ENCODE measurements around the gene ALS2CL.

ALS2CL gene

DNA sequence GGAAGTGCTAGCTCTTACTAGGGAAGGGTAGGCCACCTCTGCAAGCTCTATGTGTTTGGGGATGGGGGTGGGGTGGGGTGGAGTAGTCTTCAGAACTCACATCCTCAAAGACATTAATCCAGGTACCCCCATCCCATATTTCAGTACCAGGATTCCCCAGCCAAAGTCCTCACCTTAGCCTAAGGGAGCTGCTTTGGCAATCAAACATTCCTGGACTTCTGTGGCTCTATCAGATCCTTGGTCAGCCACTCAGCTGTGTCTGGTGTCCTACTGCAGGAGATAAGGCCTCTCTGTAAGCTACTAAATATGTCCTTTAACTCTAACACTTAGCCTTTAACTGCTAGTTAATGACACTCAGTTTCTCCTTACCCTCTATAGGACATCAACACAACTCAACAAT is 54.3 kb downstream of the ALS2CL start:
- TF ChIP-seq, protein P1, sequence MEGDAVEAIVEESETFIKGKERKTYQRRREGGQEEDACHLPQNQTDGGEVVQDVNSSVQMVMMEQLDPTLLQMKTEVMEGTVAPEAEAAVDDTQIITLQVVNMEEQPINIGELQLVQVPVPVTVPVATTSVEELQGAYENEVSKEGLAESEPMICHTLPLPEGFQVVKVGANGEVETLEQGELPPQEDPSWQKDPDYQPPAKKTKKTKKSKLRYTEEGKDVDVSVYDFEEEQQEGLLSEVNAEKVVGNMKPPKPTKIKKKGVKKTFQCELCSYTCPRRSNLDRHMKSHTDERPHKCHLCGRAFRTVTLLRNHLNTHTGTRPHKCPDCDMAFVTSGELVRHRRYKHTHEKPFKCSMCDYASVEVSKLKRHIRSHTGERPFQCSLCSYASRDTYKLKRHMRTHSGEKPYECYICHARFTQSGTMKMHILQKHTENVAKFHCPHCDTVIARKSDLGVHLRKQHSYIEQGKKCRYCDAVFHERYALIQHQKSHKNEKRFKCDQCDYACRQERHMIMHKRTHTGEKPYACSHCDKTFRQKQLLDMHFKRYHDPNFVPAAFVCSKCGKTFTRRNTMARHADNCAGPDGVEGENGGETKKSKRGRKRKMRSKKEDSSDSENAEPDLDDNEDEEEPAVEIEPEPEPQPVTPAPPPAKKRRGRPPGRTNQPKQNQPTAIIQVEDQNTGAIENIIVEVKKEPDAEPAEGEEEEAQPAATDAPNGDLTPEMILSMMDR (IDR thresholded peaks at IDR 0.05; ENCODE audit: insufficient read depth, missing control alignments), result no peak

DNA sequence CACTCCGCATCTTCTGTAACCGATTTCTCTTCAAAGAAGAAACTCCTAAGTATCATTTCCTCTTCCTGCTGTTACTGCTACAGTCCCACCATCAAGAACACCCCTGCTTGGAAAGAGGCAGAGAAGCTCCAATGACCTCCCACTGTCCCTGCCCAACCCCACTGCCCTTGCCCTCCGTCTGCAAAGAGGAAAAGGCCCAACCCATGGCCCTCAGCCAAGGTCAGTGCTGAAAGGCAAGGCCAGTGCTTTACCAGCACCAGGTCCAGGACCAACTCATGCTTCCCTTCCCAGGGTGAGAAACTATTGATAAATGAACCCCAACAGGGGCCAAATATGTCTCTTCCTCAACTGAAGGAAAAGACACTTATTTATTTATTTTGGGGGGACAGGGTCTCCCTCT is 58.6 kb downstream of the ALS2CL start:
- DNase-seq (ENCODE audit: insufficient read length, low spot score) (no peak), FAIRE-seq (no peak)
- TF ChIP-seq, protein P1 (IDR thresholded peaks at IDR 0.05; ENCODE audit: insufficient read depth, missing control alignments), result no peak

More for the DNA sequence above, 54.3 kb downstream of the ALS2CL start:
- FAIRE-seq, result no peak
- no peak for DNase-seq (ENCODE audit: insufficient read length, low spot score)

DNA sequence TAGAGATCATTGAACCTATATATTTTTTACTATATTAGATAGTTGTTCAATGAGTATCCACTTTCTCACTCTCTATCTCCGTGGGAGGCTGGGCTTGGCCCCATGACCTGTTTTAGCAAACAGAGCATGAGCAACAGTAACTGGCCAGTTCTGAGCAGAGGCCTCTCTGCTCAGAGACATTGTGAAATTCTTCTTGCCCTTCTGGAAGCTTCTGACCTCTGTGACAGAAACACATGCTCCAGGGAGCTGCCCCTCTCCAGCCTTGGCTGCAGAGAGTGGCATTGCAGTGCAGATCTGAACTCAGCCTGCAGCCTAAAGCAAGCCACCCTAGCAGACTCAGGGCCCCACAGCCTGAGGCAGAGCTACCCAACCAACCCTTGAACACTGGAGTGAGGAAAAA is 60.7 kb downstream of the ALS2CL start:
- DNase-seq (ENCODE audit: insufficient read length, low spot score) (no peak), FAIRE-seq (no peak)
- TF ChIP-seq, protein P1 (IDR thresholded peaks at IDR 0.05; ENCODE audit: insufficient read depth, missing control alignments), result no peak

DNA sequence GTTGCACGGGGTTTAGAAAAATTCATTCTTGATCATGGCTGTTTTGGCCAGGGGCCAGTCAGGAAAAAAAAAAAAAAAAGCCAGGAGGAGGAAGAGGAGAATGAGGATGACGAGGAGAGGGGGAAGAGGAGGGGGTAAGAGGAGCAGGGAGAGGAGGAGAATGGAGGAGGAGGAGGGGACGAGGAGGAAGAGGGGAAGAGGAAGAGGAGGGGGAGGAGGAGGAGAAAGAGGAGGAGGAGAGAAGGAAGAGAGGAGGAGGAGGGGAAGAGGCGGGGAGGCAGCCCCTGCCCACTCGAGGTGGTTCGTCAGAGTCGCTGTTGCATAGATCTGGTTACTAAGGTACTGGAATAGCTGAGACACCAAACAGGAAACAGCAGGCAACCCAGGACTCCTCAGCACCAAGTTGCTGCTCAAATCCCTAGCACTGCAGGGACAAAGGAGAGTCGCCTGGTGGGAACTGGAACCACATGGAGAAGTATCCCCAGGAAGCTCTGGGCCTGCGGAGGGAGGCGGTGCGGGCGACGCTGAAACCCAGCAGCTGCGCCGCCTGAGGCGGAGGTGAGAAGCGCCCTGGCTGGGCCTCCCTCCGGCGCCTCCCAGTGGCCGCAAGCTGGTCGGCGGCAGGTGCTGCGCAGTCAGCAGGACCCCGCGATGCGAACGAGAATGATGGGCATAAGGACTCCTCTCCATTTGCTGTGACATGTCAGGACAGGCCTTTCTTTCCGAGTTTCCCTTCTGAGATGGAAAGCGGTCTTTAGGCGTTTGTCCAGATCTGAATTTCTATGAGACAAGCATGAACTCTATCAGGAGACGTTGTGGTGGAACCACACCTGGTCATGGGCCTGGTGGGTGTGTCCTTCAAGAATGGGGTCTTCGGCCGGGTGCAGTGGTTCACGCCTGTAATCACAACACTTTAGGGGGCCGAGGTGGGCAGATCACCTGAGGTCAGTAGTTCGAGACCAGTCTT is 63.6 kb downstream of the ALS2CL start:
- TF ChIP-seq, protein P1 (IDR thresholded peaks at IDR 0.05; ENCODE audit: insufficient read depth, missing control alignments), result peak; percentile 90
- FAIRE-seq (no peak), DNase-seq (ENCODE audit: insufficient read length, low spot score) (peak; percentile 29)

DNA sequence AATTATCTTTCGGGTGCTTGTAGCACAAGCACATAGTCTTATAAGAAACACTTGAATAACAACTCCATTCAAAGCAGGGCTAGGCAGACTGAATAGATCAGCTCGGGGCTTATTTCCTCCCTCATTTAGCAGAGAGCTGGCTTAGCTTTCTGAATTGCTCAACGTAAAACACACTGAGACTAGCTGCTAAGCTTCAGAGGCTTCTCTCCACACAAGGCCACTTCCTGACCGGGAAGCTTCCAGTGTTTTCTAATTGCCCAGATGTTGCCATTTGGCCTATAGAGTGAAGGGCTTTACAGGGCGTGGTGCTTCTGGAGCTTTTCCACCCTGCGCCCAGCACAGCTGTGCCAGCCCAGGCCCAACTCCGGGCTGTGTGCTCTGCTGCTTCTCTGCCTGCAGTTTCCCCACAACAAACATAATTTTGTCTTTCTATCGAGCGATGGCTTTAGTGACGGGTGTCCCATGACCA is 64.5 kb downstream of the ALS2CL start:
- TF ChIP-seq, protein P1 (IDR thresholded peaks at IDR 0.05; ENCODE audit: insufficient read depth, missing control alignments), result no peak
- no peak for FAIRE-seq
- no peak for DNase-seq (ENCODE audit: insufficient read length, low spot score)

DNA sequence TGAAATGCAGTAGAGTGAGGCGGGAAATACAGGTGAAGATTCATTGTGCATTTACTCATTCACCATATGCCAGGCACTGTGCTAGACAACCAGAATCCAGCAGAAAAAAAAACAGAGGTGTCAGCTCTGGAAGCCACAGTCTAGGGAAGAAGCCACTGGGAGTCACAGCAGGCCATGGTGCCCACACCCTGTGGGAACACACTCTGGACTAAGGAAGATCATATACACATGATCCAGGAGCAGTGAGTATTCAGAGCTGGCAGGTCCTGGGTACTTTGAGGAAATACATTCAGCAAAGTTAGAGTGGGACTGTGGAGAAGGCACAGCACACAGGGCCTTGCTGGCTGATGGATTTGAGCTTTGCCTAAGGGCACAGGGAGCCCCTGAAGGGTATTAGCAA is 66.4 kb downstream of the ALS2CL start:
- DNase-seq (ENCODE audit: insufficient read length, low spot score) (no peak), FAIRE-seq (no peak)
- TF ChIP-seq, protein P1 (IDR thresholded peaks at IDR 0.05; ENCODE audit: insufficient read depth, missing control alignments), result no peak

DNA sequence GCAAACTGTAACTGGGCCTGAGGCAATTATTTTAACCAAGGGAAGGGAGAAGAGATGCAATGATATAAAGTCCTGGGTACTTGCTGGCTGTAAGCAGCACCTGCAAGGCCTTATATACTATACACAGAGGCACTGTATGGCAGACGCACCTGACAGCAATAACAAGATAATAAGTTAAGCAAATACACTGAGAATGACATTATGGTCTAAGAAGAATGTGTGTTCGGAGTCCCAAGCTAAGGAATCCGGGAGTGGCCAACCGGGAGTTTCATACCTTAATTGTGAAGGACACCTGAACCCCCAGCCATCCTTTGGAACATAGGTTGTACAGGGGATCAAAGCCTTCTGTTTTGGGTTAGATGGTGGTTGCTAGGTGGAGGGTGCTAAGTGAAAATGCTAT is 67.4 kb downstream of the ALS2CL start:
- TF ChIP-seq, protein P1 (IDR thresholded peaks at IDR 0.05; ENCODE audit: insufficient read depth, missing control alignments), result no peak
- DNase-seq (ENCODE audit: insufficient read length, low spot score), result no peak
- FAIRE-seq, result no peak

All from D721Med (cell line).